Right lobe of liver (tissue), 4 donors: ENCODE results near the gene CDH12.

Experiments
- CTCF ChIP-seq, 4 donors: fragments of 200-600 bp in 3 of 4; fragments of 450-650 bp in 1 of 4; IDR thresholded peaks; one replicate each; pipeline versions ENCODE4 v1.5.1 to v1.8.0; 2016 to 2022; ENCODE audit warnings: antibody characterized with exemption in 4 of 4, mild to moderate bottlenecking in 2 of 4
- POLR2A ChIP-seq: fragments of 450-650 bp; IDR thresholded peaks from one replicate; pipeline ENCODE4 v1.6.1; 2017; ENCODE audit warnings: antibody characterized with exemption, mild to moderate bottlenecking
- donor health status: DM: no; HTN: no; CAD: no.
- donor health status: DM: no; HTN: no; CAD: no.
- donor health status: DM: no; HTN: yes; CAD: no.

- no peak for TF ChIP-seq CTCF (IDR thresholded peaks at IDR 0.05)
- TF ChIP-seq POLR2A, result no peak
Observed at GRCh38 chr5:22650511-22650910, 202.6 kb downstream of the CDH12 start.
